ENCODE data around the gene PHF12.

DNA sequence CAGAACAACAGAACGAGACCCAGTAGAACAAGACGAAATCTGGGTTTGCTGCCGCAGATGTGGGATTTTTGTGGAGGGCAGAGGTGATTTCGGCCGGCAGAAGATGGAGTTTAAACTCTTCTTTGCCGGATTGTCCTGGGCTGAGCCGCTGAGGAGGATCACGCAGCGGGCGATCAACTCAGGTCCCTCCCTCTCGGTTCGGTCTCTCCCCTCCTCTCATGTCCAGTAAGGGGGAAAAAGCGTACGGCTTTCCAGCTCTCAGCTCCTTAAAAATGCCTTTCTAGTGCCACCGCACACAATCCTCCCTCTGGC is 2.5 kb downstream of the PHF12 start:
- TF ChIP-seq, protein P1, sequence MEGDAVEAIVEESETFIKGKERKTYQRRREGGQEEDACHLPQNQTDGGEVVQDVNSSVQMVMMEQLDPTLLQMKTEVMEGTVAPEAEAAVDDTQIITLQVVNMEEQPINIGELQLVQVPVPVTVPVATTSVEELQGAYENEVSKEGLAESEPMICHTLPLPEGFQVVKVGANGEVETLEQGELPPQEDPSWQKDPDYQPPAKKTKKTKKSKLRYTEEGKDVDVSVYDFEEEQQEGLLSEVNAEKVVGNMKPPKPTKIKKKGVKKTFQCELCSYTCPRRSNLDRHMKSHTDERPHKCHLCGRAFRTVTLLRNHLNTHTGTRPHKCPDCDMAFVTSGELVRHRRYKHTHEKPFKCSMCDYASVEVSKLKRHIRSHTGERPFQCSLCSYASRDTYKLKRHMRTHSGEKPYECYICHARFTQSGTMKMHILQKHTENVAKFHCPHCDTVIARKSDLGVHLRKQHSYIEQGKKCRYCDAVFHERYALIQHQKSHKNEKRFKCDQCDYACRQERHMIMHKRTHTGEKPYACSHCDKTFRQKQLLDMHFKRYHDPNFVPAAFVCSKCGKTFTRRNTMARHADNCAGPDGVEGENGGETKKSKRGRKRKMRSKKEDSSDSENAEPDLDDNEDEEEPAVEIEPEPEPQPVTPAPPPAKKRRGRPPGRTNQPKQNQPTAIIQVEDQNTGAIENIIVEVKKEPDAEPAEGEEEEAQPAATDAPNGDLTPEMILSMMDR (IDR thresholded peaks at IDR 0.05; ENCODE audit: low read length), result no peak
- no peak for TF ChIP-seq EZH2 (IDR thresholded peaks at IDR 0.05; ENCODE audit: borderline replicate concordance, low read length)
